SHP77 treated with DMSO at 0.1 percent for 48 hours (cell line): Measurements from ENCODE around the gene COL5A3.
"Not testable (repeated sequence)": the region's sequence is repeated elsewhere in the genome, so short reads cannot be mapped to it uniquely, and the experiment has no call there.

ENCODE experiments used
- DNase-seq: peaks from one replicate; lab custom pipeline; 2025; lab: John Stamatoyannopoulos, UW

The COL5A3 gene

DNA sequence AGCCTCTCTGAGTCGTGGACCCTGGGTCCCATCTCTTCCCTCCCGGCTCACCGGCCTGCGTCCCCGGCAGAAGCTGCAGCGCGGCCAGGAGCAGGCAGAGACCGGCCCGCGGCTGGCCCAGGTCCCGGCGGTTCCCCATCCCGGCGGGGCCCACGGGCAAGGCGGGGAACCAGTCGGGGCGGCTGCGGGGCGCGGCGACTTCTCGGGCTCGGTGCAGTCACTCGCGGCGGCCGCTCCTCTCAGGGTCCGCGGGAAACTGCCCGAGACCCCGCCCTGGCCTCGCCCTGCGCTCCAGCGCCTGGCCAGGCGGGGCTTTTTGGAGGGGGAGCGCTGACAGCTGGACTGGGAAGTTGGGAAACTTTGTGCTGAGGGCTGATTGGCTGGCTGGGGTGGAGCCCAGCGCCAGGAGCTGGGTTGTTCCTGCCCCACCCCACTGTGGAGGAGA lies at the start of gene COL5A3:
TSS of gene COL5A3 (minus strand) at position 258 of the 445 bp plus-strand sequence. CDS start at position 139, 119 bp downstream.
- DNase-seq: no peak

DNA sequence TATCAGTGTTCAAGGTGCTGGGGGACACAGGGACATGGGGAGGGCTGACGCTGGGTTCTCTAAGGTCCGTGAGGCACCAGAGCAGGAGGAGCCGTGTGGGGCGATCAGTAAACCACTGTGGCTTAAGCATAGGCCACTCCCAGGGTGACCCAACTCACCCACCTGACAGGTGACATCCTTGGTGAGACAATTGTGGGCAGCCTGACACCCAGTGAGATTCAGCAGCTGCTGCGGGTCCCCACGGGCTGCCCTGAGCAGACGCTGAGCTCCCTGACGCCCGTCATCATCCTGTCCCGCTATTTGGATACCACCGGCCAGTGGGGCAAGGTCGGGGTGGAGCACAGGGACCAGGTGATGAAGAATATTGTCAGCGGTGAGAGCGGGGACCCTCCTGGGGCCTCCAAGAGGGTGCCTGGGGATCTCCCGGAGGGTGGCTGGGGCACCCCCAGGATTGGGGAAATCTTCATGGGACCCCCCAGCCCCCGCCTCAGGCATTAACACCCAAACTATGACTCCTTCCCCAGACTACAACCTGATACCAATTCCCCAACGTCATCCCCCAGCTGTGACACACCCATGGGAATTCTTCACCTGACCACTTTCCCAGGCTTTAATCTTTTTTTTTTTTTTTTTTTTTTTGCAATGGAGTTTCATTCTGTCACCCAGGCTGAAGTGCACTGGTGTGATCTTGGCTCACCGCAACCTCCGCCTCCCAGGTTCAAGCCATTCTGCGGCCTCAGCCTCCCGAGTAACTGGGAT lies 42.5 kb upstream of the COL5A3 start:
- DNase-seq: no peak

DNA sequence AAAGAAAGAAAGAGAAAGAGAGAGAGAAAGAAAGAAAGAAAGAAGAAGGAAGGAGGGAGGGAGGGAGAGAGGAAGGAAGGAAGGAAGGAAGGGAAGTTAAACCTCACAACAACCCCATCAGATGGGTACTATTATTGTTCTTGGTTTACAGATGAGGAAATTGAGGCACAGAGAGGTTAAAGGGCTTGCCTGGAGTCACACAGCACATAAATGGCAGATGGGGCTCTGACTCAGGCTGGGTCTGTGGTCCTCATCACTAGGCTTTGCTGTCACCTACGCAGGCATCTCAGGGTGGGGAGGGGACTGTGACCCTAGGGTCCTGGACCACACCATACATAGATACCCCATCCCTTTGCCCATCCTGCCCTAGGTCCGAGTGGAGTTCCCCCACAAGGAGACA lies 39.3 kb upstream of the COL5A3 start:
- no peak for DNase-seq

DNA sequence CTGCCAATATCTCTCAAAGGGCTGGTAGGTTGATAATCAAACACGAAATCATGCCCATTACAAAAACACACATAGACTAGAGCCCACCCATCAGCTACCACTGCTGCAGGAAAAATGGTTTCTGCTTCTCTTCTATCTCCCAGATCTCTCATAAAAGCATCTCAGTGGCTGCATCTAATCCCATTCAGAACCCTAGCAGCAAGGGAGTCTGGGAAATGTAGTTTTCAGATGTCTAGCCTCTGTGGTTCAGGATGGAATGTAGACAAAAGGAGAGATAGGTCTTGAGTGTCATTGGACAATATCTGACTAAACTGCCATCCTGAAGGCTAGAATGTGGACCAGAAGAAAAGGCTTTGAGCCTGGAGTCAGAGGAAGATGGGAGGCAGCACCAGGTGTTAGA lies 35.1 kb upstream of the COL5A3 start:
- no peak for DNase-seq

DNA sequence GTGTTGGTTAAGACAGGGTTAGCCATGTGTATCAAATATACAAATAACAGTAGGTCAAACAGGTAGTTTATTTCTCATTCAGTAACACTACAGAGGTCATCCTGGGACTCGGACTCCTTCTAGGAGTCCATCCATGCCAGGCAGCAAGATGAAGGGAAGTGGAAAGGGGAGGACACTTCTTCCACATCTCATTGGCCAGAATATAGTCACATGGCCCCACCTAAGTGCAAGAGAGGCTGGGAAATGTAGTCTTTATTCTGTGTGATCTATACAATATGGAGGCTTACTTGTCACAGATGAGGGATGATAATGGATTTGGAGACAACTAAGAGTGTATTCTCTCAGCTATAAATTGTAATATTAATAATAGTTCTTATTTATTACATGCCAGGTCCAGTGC lies 34.1 kb upstream of the COL5A3 start:
- DNase-seq: no peak

DNA sequence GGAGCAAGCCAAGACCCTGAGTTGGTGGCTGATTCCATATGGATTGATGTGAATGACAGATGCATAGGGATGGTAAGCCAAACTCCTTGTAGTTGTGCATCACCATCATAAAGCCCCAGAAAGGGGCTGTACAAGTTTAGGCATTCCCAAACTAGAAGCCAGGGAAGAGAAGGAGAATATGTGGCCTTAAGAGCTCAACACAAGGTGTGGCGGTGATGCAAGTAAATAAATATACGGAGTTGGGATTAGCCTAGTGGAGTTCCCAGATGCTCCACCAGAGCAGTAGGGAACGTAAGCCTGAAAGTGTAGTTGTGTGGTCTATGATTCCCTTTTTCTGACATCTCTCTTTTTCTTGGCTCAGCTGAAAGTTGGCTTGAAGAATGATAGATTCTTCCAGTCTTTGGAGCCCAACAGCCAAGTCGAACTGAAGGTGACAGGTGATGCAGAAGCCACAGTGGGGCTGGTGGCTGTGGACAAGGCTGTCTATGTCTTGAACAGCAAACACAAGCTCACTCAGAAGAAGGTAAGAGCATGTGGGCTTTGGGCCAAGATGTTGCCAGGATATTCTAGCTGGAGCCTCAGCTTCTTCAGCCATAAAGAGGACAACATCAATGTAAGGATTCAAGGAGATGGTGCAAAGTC lies 33.1 kb upstream of the COL5A3 start:
- DNase-seq: no peak

DNA sequence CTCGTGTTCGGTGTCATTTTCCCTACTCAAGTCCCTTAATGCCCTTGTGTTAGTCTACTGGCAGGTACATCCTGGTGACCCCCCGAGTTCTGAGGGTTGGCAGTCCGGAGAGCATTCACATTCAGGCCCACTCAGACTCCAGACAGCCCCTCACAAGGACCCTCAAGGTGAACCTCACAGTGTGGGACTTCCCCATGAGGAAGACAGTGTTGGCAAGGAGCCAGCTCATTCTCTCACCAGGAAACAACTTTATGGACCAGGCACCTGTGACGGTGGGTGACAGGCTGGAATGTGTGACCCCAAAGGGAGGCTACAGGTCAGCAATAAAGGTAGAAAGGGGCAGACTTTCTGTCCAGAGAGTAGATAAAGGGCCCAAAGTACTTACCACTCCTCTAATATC lies 27.5 kb upstream of the COL5A3 start:
- no peak for DNase-seq

DNA sequence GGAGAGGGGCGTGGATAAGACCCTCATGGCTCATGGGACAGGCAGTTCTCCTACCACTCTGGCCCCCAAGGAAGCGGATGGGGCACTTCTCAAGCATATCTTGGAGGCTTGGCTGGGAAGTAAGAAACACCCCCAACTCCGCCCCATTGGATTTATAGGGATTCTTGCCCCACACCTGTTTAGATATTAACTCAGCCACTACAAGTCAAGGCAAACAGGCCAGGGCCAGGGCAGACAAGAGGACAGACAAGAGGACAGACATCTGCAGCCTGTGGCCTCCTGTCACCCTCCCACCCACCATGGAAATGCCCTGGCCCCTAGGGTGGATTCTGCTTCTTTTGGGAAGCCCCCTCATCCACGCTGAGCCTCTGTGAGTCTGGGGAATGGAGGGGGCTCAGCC lies 27.1 kb upstream of the COL5A3 start:
- no peak for DNase-seq

DNA sequence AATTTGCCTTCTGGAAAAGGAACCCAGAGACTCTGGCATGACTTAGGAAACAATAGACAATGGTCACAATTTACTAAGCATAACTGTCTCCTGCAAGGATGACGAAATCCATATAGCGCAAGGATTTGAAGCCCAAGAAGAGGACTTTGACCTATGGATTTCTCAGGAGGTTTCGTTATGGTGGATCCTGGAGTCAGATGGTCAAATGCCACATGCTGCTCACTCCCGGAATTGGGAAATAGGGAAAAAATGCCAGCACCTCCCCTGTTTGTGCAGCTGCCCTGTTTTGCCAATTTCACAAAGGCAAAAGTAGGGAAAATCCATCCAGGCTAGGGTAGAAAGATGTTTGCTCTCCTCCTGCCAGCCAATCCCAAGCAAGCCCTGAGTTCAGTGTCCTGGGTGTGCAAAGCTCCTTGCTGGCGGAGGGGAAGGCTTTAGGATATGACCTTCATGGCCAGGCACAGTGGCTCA lies 26.3 kb upstream of the COL5A3 start:
- no peak for DNase-seq

DNA sequence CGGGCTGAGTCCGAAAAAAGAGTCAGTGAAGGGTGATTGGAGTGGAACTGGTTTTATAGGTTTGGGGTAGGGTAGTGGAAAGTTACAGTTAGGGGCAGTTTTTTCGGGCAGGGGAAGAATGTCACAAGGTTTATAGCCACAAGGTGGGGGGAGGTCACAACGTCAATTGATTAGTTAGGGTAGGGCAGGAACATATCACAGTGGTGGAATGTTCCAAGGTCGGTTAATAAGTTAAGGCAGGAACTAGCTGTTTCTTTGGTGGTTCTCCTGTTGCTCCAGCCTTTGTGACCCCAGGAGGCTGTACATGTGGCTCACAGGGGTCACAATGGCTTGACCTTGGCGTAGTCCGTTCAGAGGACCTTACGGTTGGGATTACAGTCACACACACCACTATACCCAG lies 23.3 kb upstream of the COL5A3 start:
- no peak for DNase-seq

DNA sequence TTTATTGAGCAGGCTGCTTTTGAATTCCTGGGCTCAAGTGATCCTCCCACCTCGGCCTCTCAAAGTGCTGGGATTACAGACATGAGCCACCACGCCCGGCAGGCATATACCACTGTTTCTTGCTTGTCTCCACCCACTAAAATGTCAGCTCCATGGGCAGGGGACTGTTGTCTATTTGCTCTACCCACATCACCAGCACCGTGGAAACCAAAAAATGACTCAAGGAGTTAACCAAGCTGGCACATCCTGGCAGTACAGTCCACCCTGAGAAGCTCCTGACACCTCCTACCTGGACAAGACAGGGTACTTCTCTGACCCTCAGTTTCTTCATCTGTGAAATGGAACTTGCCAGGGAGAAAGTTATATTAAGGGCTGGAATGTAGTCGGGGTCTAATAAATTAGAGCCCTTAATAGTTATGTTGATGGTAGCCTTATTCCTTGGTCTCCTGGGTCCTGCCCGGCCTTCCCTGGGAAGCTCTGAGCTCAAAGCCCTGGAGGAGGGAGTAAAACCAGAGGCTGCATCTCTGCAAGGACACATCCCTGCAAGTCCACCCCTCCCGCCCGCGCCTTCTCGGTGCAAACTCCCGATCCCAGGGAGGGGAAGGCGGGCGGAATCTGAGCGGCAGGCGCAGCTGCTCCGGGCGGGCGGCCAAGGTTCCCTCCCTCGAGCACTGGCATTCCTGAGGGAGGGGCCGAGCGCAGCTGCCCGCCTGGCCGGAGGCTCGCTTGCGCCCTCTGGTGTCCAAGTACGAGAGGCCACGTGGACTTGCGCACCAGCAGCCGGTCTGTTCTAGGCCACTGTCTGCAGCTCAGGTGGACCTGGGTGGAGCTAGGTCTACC lies 17.1 kb upstream of the COL5A3 start:
- DNase-seq: peak; percentile 90

DNA sequence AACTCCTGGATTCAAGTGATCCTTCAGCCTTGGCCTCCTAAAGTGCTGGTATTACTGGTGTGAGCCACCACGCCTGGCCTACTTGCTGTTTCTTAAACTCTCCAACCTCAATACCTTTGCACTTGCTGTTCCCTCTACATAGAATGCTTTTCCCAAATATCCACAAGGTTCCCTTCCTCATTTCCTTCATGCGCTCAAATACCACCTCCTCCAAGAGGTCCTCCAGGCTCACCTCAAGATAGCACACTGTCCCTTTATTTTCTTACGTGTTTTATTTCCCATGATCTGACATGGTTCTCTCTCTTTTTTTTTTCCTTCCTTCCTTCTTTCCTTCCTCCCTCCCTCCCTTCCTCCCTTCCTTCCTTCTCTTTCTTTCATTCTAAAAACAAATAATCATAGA lies 16.4 kb upstream of the COL5A3 start:
- no peak for DNase-seq

DNA sequence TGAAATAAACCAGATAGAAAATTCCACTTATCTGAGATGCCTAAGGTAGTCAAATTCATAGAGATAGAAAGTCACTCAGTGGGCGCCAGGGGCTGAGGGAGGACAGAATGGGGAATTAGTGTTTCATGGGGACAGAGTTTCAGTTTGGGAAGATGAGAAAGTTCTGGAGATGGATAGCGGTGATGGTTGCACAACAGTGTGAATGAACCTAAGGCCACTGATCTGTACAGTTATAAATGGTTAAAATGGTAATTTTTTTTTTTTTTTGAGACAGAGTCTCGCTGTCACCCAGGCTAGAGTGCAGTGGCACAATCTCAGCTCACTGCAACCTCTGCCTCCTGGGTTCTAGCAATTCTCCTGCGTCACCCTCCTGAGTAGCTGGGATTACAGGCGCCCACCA lies 12.8 kb upstream of the COL5A3 start:
- not testable (repeated sequence) for DNase-seq

DNA sequence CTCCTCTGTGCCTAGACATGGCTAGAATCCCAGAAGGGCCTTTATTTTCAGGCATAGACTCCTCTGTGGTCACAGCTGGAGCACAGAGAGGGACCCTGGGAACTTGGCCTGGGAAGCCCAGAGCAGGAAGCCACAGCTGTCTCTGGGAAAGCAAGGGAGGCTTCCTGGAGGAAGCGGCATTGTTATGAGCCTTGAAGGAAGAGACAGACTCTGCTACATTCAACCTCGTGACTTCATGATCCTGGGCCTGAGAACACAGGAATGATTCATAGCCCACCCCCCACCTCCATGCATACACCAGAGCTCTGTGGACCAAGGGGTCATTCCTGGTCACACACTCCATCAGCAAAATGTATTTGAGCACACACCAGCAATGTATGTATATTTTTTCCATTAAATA lies 11.6 kb upstream of the COL5A3 start:
- DNase-seq: no peak

DNA sequence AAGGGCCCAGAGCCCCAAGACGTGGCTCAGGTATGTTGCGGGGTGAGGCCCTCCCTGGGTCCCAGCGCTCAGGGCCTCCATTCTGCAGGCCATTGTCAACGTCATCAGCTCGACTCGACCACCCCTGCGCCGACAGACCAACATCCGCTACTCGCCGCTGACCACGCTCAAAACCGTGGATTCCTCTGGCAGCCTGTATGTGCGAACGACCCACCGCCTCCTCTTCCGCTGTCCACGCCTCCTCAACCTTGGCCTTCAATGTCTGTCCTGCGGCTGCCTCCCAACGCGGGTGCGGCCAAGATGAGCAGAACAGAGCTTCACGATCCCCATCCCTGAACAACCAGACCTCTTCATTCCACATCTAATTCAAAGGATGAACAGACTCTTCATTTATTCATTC lies 11.1 kb upstream of the COL5A3 start:
- no peak for DNase-seq

DNA sequence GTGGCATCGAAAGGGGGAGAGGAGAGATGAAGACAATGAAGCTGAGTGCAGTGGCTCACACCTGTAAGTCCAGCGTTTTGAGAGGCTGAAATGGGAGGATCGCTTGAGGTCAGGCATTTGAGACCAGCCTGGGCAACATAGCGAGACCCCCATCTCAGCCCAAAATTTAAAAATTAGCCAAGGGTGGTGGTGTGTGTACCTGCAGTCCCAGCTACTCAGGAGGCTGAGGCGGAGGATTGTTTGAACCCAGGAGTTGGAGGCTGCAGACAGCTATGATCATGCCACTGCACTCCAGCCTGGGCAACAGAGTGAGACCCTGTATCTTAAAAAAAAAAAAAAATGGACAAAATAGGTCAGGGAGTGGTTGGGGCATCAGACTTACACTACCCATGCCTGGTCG lies 10.5 kb upstream of the COL5A3 start:
- DNase-seq: no peak

DNA sequence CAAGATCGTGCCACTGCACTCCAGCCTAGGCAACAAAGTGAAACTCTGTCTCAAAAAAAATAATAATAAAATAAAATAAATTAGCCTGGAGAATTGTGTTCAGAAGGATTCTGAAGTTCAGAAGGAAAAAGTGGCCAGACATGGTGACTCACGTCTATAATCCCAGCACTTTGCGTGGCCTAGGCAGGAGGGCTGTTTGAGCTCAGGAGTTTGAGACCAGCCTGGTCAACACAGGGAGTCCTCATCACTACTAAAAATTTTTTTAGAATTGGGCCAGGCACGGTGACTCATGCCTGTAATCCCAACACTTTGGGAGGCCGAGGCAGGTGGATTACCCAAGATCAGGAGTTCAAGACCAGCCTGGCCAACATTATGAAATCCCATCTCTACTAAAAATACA lies 8.9 kb upstream of the COL5A3 start:
- DNase-seq: no peak

DNA sequence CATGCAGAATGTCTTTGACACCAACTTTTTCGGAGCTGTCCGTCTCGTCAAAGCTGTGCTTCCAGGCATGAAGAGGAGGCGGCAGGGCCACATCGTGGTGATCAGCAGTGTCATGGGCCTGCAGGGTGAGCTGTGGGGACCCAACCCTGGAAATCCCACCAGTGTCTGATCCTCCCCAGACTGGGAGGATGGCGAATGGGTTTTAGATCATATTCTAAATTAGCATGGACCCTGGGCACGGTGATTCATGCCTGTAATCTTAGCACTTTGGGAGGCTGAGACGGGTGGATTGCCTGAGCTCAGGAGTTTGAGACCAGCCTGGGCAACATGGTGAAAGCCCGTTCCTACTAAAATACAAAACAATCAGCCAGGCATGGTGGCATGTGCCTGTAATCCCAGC lies 8.5 kb upstream of the COL5A3 start:
- DNase-seq: no peak

DNA sequence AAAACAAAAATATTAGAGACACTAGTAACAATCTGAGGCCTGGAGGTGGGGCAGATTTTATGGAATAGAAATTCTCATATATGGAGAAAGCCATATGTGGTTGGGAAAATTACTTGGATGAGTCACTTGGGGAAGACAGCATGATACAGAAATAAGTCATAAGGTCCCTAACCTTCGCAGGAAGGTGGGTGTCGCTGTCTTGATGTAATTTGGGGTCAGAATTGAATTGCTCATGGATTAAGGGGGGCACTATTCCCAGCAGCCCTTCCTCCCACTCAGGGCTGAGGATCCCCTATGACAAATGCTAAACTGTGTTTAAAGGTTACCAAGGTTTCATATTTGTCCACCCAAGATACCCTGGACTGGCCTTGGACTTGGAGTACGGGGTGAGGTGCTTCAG lies 8.0 kb upstream of the COL5A3 start:
- no peak for DNase-seq

DNA sequence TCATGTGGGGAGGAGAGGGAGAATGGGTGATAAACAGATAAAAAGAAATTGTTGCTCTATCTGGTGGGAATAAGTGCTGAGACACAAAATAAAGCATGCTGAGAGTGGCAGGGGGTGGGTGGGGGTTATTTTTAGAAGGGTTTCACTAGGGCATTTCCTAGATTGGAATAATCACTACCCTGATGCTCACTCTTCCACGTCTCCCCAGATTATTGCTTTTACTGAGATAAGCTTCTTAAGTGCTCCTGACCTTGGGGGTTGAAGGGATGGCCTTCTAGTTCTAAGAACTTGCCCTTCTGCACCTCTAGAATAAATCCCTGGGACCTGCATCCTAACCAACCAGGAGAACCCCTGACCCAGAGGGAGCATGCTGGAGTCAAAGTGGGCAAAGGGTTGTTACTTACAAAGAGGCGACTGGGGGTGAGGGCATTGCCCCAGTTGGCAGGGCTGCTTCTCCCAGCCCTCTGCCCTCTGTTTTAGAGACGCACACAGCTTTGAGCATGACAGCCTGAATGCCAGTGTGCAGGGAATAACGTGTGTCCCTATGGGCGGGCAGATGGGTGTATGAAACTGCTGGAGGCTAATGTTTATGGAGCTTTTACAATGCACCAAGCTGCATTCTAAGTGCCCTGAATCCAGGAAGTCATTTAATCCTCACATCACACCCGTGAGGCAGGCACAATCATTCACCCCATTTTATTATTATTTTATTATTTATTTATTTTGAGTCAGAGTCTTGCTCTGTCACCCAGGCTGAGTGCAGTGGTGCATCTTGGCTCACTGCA lies 3.7 kb upstream of the COL5A3 start:
- DNase-seq: no peak

DNA sequence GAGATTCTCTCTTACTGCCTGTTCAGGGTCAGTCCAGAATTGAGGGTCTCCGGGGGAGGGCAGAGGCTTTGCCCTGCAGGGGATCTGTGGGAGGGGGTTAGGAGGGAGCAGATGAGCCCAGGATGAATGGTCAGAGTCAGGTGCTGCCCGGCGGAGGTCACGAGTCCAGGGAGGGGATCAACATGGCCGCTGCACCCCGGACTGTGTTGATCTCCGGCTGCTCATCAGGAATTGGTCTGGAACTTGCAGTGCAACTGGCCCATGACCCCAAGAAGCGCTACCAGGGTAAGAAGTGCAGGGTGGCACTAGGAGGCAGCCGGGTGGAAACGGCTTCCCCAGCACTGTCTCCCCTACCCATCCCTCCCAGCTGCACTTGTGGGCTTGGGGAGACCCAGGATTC lies 3.0 kb upstream of the COL5A3 start, which contains the start of gene RDH8:
TSS of gene RDH8 (plus strand) at position 168 of the 400 bp plus-strand sequence. CDS start at position 183, 15 bp downstream.
- no peak for DNase-seq

DNA sequence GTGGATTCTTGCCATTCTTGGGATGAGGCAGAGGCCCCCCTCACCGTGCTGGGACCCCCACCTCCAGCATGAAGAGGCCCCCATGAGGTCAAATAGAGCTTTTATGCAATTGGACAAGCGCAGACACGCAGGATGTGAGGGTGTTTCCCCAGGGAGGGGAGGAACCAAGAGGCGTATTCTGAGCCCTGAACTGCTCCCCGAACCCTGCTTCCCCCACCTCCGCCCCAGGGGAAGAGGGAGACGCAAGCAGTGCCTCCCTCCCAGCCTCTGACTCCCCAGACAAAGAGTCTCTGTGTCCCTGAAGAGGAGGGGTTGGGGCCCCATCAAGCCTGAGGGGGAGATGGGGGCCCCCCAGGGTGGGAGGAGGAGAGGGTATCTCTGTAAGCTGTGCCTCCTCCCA lies 1.7 kb upstream of the COL5A3 start:
- DNase-seq: no peak
